Fibroblast of gingiva (primary cell): ENCODE data around the gene PTK6.
"Not testable (repeated sequence)": the region's sequence is repeated elsewhere in the genome, so short reads cannot be mapped to it uniquely, and the experiment has no call there.

ENCODE experiments used
- DNase-seq: peaks from one replicate; pipeline ENCODE4 v3.0.0-alpha.2; 2011; ENCODE audit warnings: low read depth

Gene PTK6

GRCh38 chr20:63568986-63569949 is 32.1 kb upstream of the PTK6 start:
- no peak for DNase-seq

GRCh38 chr20:63568170-63568981 is 31.2 kb upstream of the PTK6 start:
- DNase-seq: no peak

- DNase-seq: no peak
Observed at GRCh38 chr20:63567386-63568169, 30.4 kb upstream of the PTK6 start.

GRCh38 chr20:63567136-63567385 is 29.9 kb upstream of the PTK6 start:
- no peak for DNase-seq

GRCh38 chr20:63566395-63567135 is 29.4 kb upstream of the PTK6 start:
- no peak for DNase-seq

- no peak for DNase-seq
Observed at GRCh38 chr20:63565699-63566335, 28.6 kb upstream of the PTK6 start.

- DNase-seq: no peak
Observed at GRCh38 chr20:63565021-63565698, 28.0 kb upstream of the PTK6 start.

GRCh38 chr20:63564036-63564810 is 27.0 kb upstream of the PTK6 start:
- DNase-seq: no peak

GRCh38 chr20:63563225-63563935 is 26.2 kb upstream of the PTK6 start:
- DNase-seq: no peak

GRCh38 chr20:63562461-63563224 is 25.5 kb upstream of the PTK6 start:
- no peak for DNase-seq

- DNase-seq: no peak
Observed at GRCh38 chr20:63561624-63562396, 24.6 kb upstream of the PTK6 start.

- no peak for DNase-seq
Observed at GRCh38 chr20:63560856-63561609, 23.9 kb upstream of the PTK6 start.

GRCh38 chr20:63560333-63560805 is 23.2 kb upstream of the PTK6 start:
- DNase-seq: no peak

GRCh38 chr20:63559485-63560332 is 22.5 kb upstream of the PTK6 start:
- not testable (repeated sequence) for DNase-seq

GRCh38 chr20:63558804-63559484 is 21.8 kb upstream of the PTK6 start:
- DNase-seq: no peak
